Karpas-422 (cell line): ENCODE results near the gene TNS3. TPM values are rescaled to one million over a fixed set of nuclear protein-coding genes. Genes with fewer than 3 reads are reported as not detected.

Source experiments
- DNase-seq: peaks from one replicate; pipeline ENCODE4 v3.0.0-alpha.2; 2015
- H2AFZ ChIP-seq: fragments of 200-600 bp; sonication (generic); 2 replicates; pipeline ENCODE4 v1.6.1; 2014; ENCODE audit warnings: antibody characterized with exemption, low read length, mixed read lengths
- H3K27ac ChIP-seq: fragments of 200-600 bp; sonication (generic); 2 replicates; pipeline ENCODE4 v1.5.1; 2014; ENCODE audit warnings: mild to moderate bottlenecking, low read length, moderate library complexity
- H3K27me3 ChIP-seq: fragments of 200-600 bp; sonication (generic); 2 replicates; pipeline ENCODE4 v1.6.1; 2014; ENCODE audit warnings: low read length, mixed read lengths
- H3K36me3 ChIP-seq: fragments of 200-600 bp; sonication (generic); 2 replicates; pipeline ENCODE4 v1.6.1; 2014; ENCODE audit warnings: low read length, mixed read lengths; ENCODE audit not compliant: insufficient read depth
- H3K4me1 ChIP-seq: fragments of 200-600 bp; sonication (generic); 2 replicates; pipeline ENCODE4 v1.6.1; 2014; ENCODE audit warnings: mild to moderate bottlenecking, low read length, mixed read lengths
- H3K4me2 ChIP-seq: fragments of 200-600 bp; sonication (generic); 2 replicates; pipeline ENCODE4 v1.6.1; 2014; ENCODE audit warnings: low read length, low read depth, mild to moderate bottlenecking; ENCODE audit not compliant: poor library complexity, severe bottlenecking
- H3K4me3 ChIP-seq: fragments of 200-600 bp; sonication (generic); 2 replicates; pipeline ENCODE4 v1.5.1; 2014; ENCODE audit warnings: mild to moderate bottlenecking, antibody characterized with exemption, low read length, mixed read lengths
- H3K79me2 ChIP-seq: fragments of 200-600 bp; sonication (generic); 2 replicates; pipeline ENCODE4 v1.6.1; 2014; ENCODE audit warnings: mild to moderate bottlenecking, low read length, mixed read lengths
- H3K9ac ChIP-seq: fragments of 200-600 bp; sonication (generic); 2 replicates; pipeline ENCODE4 v1.6.0; 2014; ENCODE audit warnings: low read length
- H3K9me2 ChIP-seq: fragments of 200-600 bp; sonication (generic), shearing (Covaris generic); replicated peaks from 2 replicates; pipeline ENCODE4 v1.6.0; 2014; ENCODE audit warnings: mild to moderate bottlenecking, low read length, moderate library complexity; ENCODE audit not compliant: insufficient read depth
- H3K9me3 ChIP-seq: fragments of 300-700, 200-600 bp; sonication (generic); 2 replicates; pipeline ENCODE4 v1.6.1; 2014; ENCODE audit warnings: low read length, mixed read lengths
- H4K20me1 ChIP-seq: fragments of 200-600 bp; sonication (generic); 2 replicates; pipeline ENCODE4 v1.6.1; 2014; ENCODE audit warnings: mild to moderate bottlenecking, antibody characterized with exemption, low read length, low read depth; ENCODE audit not compliant: insufficient read depth
- total RNA-seq: library from RNA; depleted of rRNA; stranded (reverse); fragments of >200 nt; shearing (Covaris generic); gene quantifications from 2 replicates; pipeline ENCODE4 v1.2.3, GENCODE V29; 2014; ENCODE audit warnings: low replicate concordance

The TNS3 gene
- total RNA-seq, 1 experiment from 2014 or later: 56.6 TPM

DNA sequence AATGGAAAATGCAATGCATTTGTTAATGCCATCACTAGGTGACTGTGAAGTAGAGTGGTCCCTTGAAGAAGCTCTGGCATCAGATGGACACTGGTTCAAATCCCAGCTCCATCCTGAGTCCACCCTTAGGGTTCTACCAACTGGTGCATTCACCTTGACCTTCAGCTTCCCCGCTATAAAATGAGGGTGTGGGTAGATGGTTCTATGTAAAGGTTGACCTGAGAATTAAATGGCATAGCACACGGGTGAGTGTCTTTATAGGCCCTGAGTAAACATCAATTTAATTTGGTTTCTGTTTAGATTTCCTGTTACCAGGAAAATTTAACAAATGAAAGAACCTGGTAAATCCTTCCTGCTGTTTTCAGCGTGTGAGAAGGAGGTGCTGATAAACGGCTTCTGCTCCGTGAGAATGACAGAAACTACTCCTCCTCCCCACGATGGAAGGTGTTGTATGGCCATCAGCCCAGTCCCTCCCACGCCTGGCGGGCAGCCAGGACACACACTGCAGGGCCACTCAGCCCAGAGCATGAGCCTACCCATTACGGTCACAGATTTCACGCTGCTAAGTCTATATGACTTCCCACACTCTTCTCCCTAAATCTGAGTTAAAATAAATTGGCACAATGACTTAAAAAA lies 210.1 kb downstream of the TNS3 start:
- H3K27me3 ChIP-seq: no peaks in the 10 kb centered on the region
- H2AFZ ChIP-seq: no peak overlapping the region
- H3K4me1 ChIP-seq: no peaks in the 10 kb centered on the region
- H3K27ac ChIP-seq: no peak overlapping the region
- no peaks in the 10 kb centered on the region for H3K9me3 ChIP-seq
- H3K9me2 ChIP-seq: no peaks in the 10 kb centered on the region
- H3K79me2 ChIP-seq: peaks cover 18% of the 10 kb centered on the region
- H3K9ac ChIP-seq: no peak overlapping the region
- no peak for DNase-seq
- H3K36me3 ChIP-seq: 0 out of 2 replicates have a peak, but pooled peaks cover 3% of the 10 kb centered on the region
- no peaks in the 10 kb centered on the region for H4K20me1 ChIP-seq
- H3K4me3 ChIP-seq: no peak overlapping the region
- H3K4me2 ChIP-seq: no peak overlapping the region

DNA sequence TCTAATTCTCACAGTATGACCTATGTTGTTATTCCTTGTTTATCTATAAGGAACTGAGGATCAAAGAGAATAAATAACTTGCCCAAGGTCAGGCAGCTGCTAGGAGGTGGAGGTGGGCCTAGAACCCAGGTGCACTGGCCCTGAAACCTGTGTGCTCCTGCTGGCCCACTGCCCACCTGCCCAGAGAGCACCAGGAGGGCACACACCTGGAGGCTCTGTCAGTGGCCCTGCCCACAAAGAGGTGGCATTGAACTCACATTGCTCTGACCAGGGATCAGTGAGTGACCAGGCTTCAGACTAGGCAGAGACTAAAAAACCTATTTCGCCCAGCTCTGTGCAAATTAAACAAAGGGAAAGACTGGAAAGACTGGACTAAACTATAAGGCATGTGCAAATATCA lies 210.6 kb downstream of the TNS3 start:
- DNase-seq: no peak
- H3K36me3 ChIP-seq: 0 out of 2 replicates have a peak, but pooled peaks cover 3% of the 10 kb centered on the region
- no peaks in the 10 kb centered on the region for H4K20me1 ChIP-seq

DNA sequence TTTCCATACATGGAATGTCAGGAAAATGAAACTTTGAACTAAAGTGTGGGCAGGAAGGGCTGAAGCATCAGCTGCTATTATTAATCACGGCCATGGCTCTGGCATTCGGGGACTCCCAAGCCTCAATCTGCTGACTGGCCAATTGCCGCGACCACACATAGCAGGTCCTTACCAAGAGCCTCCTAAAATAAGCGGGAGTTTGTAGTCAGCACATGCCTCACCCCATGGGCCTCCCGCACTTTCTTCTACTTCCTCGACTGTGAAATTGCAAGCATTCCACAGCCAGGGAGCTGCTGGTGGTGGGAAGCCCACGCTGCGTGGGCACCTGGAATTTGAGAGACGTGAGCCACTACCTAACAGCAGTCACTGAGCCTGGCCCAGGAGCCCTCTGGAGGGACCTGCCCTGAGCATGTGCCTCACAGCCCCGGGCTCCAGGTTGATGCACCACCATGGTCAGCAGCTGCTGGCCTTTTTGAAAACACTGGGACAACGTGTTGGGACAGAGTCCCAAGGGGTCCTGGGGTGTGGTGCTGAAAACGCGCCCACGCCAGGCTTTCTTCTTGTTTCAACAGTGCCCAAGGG lies 211.4 kb downstream of the TNS3 start:
- Histone ChIP-seq H3K79me2 (peaks cover 13% of the 10 kb centered on the region), H3K4me3 (no peak overlapping the region), H3K36me3 (0 out of 2 replicates have a peak, but pooled peaks cover 3% of the 10 kb centered on the region), H3K9me3 (no peaks in the 10 kb centered on the region), H3K4me2 (no peak overlapping the region), H3K9ac (no peak overlapping the region), H3K27ac (no peak overlapping the region), H3K9me2 (no peaks in the 10 kb centered on the region), H3K4me1 (no peaks in the 10 kb centered on the region), H4K20me1 (no peaks in the 10 kb centered on the region), H3K27me3 (no peaks in the 10 kb centered on the region), H2AFZ (no peak overlapping the region)
- no peak for DNase-seq

More for the DNA sequence above, 210.6 kb downstream of the TNS3 start:
- Histone ChIP-seq H3K4me2 (no peak overlapping the region), H3K79me2 (peaks cover 18% of the 10 kb centered on the region), H3K9me3 (no peaks in the 10 kb centered on the region), H3K27me3 (no peaks in the 10 kb centered on the region), H3K4me3 (no peak overlapping the region), H3K27ac (no peak overlapping the region), H3K9ac (no peak overlapping the region), H2AFZ (no peak overlapping the region), H3K9me2 (no peaks in the 10 kb centered on the region), H3K4me1 (no peaks in the 10 kb centered on the region)

DNA sequence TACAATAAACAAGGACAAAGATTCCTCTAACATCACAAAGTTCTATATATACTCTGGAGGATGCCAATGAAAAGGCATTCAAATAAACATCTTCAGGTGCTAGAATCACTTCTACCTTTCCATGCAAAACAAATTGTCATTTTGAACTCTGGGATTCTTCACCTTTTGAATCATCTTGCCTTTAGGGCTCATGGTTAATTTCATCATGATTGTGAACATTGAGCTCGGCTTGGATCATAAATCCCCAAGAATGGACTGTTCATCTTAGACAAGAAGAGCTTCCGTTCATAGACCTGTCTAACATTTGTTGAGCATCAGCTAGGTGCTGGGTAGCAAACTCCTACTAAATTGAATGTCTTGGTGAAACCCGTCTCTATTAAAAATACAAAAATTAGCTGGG lies 212.2 kb downstream of the TNS3 start:
- no peaks in the 10 kb centered on the region for H3K9me2 ChIP-seq
- no peak overlapping the region for H3K27ac ChIP-seq
- H4K20me1 ChIP-seq: no peaks in the 10 kb centered on the region
- no peak overlapping the region for H3K4me3 ChIP-seq
- no peaks in the 10 kb centered on the region for H3K27me3 ChIP-seq
- no peak overlapping the region for H2AFZ ChIP-seq
- H3K4me1 ChIP-seq: no peaks in the 10 kb centered on the region
- 0 out of 2 replicates have a peak, but pooled peaks cover 3% of the 10 kb centered on the region for H3K36me3 ChIP-seq
- H3K79me2 ChIP-seq: peaks cover 11% of the 10 kb centered on the region
- H3K4me2 ChIP-seq: no peak overlapping the region
- DNase-seq: no peak
- H3K9ac ChIP-seq: no peak overlapping the region
- no peaks in the 10 kb centered on the region for H3K9me3 ChIP-seq

DNA sequence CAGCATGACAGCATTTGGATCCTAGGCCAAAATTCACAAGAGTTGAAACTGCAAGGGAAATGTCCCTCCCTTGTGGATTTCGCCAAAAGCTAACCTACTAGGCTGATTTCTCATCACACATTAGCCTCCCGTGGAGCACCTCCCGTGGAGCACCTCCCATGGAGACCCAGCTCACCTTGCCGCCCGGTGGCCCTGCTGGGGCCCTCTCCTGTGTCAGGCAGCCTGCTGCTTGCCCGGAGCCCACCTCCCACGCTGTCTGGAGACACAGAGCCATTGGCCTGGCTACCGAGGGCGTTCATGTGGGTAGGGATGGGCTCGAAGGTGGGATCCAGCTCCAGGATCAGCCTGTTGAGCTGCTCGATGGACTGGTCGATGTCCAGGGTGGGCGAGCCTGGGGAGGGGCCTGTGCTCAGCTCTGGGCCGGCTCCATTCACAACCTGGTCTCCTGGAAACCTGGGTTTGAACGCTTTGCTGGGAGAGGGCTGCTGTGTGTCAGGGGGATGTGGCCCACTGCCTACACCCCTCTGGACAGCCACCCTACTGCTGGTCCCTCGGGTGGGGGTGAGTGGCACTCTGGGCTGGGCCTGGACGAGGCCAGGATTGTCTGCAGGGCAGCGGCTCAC lies 213.6 kb downstream of the TNS3 start:
- no peaks in the 10 kb centered on the region for H4K20me1 ChIP-seq
- no peaks in the 10 kb centered on the region for H3K4me1 ChIP-seq
- no peak overlapping the region for H3K4me3 ChIP-seq
- peaks cover 23% of the 10 kb centered on the region for H3K79me2 ChIP-seq
- 0 out of 2 replicates have a peak, but pooled peaks cover 8% of the 10 kb centered on the region for H3K36me3 ChIP-seq
- 0 out of 2 replicates have a peak, but pooled peaks cover under 1% of the 10 kb centered on the region for H3K9me2 ChIP-seq
- H3K27me3 ChIP-seq: no peaks in the 10 kb centered on the region
- H2AFZ ChIP-seq: no peak overlapping the region
- H3K4me2 ChIP-seq: no peak overlapping the region
- H3K9me3 ChIP-seq: no peaks in the 10 kb centered on the region
- no peak overlapping the region for H3K9ac ChIP-seq
- no peak for DNase-seq
- no peak overlapping the region for H3K27ac ChIP-seq

DNA sequence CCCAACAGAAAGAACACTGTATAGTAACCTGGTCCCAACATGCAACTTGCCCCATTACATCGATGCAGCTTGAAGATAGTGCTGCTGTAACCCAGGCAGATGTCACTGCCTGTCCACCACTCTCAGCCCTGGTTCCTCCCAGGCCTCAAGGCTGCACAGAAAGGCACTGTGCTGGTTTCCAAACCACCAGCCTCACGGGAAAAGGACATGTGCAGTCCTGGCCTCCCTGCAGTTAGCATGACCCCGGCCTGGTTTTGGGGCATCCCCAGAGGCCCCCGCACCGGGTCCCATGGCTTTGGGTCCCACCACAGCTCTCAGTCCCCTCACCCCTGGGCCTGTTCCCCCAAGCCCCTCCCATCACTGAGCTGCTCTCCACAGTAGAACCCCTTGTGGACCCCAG lies 214.5 kb downstream of the TNS3 start:
- Histone ChIP-seq H3K9me3 (no peaks in the 10 kb centered on the region), H3K4me1 (no peaks in the 10 kb centered on the region), H3K27ac (no peak overlapping the region), H4K20me1 (no peaks in the 10 kb centered on the region; the same call in 1 of the 2 replicates), H3K4me2 (no peak overlapping the region), H3K9ac (no peak overlapping the region), H2AFZ (no peak overlapping the region), H3K27me3 (no peaks in the 10 kb centered on the region), H3K4me3 (no peak overlapping the region), H3K9me2 (0 out of 2 replicates have a peak, but pooled peaks cover 3% of the 10 kb centered on the region), H3K79me2 (peaks cover 33% of the 10 kb centered on the region), H3K36me3 (0 out of 2 replicates have a peak, but pooled peaks cover 11% of the 10 kb centered on the region)
- DNase-seq: no peak

DNA sequence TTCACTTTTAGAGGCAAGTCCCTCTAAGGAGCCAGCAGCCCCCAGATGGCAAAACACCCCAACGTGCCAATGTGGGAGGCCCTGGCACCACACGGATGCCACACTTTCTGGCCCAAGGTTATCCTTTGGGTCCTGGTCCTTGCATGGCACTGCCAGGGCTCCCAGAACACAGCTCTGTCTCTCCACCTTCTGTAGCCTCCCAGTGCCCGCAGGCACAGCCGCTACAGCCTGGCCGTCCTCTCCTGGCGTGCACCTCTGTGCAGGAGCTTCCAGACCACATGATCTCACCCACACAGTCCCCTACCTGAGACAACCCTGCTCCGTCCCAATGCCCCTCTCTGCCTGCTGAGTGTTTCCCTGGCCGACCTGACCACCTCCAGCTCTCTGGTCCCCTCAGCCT lies 215.0 kb downstream of the TNS3 start:
- no peaks in the 10 kb centered on the region for H3K4me1 ChIP-seq
- no peak overlapping the region for H3K4me3 ChIP-seq
- 0 out of 2 replicates have a peak, but pooled peaks cover 3% of the 10 kb centered on the region for H3K9me2 ChIP-seq
- 0 out of 2 replicates have a peak, but pooled peaks cover 11% of the 10 kb centered on the region for H3K36me3 ChIP-seq
- H3K27me3 ChIP-seq: no peaks in the 10 kb centered on the region
- H3K9ac ChIP-seq: no peak overlapping the region
- H3K27ac ChIP-seq: no peak overlapping the region
- H4K20me1 ChIP-seq: no peaks in the 10 kb centered on the region; the same call in 1 of the 2 replicates
- H2AFZ ChIP-seq: no peak overlapping the region
- H3K4me2 ChIP-seq: no peak overlapping the region
- H3K79me2 ChIP-seq: peaks cover 36% of the 10 kb centered on the region
- DNase-seq: no peak
- no peaks in the 10 kb centered on the region for H3K9me3 ChIP-seq

DNA sequence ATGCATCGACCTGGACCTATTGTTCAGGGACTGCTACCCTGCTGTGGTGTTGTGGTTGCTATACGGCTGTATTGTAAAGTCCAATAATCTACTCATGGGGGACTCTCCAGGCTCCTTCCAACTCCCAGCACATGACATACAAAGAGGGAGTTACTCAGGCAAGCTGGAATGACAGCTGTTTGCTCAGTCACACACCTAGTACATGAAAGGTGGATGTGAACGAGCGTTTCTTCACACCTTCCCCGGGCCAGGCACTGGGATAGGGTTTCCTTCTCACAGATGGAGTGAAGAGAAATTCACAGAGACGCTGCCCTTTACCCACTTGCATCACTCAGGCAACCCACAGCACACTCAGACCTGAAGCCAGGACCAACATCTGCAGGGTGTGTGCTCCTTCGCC lies 215.7 kb downstream of the TNS3 start:
- Histone ChIP-seq H3K27me3 (no peaks in the 10 kb centered on the region), H3K79me2 (peaks cover 34% of the 10 kb centered on the region), H3K9me3 (no peaks in the 10 kb centered on the region), H3K4me2 (no peak overlapping the region), H4K20me1 (no peaks in the 10 kb centered on the region; the same call in 1 of the 2 replicates), H3K9me2 (0 out of 2 replicates have a peak, but pooled peaks cover 3% of the 10 kb centered on the region), H3K4me1 (no peaks in the 10 kb centered on the region), H3K27ac (no peak overlapping the region), H3K4me3 (no peak overlapping the region), H3K36me3 (0 out of 2 replicates have a peak, but pooled peaks cover 11% of the 10 kb centered on the region), H3K9ac (no peak overlapping the region), H2AFZ (no peak overlapping the region)
- no peak for DNase-seq
